Kidney tubule cell (primary cell): ENCODE measurements around the gene TBL3.
"Not testable (repeated sequence)": the region's sequence is repeated elsewhere in the genome, so short reads cannot be mapped to it uniquely, and the experiment has no call there.

Source experiments
- DNase-seq: peaks from one replicate; pipeline ENCODE4 v3.0.0-alpha.2; 2018; ENCODE audit warnings: low spot score

Gene TBL3

DNA sequence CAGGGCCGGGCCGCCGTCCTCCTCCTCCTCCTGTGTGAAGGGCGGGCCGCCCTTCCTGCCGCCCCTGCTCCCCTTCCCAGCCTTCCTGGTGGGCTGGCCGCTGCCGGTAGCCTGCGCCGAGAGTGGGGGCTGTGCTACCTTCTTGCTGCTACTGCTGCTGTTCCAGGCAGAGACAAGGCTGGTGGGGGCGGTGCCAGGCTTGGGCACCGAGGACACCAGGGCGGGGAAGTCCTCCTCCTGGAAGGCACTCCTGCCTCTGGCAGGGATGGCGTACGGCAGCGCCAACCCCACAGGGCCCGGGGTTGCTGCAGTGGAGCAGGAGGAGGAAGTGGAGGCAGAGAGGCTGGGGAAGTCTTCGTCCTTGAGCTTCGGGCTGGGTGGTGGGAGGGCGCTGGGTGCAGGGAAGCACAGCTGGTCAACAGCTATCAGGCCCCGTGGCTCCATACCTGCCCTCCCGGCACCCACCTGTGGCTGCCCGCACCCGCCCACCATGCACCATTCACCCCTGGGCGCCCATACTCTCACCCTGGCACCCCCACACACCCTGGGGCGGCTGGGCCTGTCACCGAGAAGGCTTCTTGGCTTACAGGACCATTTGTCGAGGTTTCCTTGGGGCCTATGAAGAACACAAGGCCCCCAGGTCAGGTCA is 28.1 kb downstream of the TBL3 start:
- no peak for DNase-seq

- no peak for DNase-seq
Observed at GRCh38 chr16:2001035-2001434, 29.2 kb downstream of the TBL3 start.

- DNase-seq = no peak
Observed at GRCh38 chr16:2001456-2002355, 29.9 kb downstream of the TBL3 start.

DNA sequence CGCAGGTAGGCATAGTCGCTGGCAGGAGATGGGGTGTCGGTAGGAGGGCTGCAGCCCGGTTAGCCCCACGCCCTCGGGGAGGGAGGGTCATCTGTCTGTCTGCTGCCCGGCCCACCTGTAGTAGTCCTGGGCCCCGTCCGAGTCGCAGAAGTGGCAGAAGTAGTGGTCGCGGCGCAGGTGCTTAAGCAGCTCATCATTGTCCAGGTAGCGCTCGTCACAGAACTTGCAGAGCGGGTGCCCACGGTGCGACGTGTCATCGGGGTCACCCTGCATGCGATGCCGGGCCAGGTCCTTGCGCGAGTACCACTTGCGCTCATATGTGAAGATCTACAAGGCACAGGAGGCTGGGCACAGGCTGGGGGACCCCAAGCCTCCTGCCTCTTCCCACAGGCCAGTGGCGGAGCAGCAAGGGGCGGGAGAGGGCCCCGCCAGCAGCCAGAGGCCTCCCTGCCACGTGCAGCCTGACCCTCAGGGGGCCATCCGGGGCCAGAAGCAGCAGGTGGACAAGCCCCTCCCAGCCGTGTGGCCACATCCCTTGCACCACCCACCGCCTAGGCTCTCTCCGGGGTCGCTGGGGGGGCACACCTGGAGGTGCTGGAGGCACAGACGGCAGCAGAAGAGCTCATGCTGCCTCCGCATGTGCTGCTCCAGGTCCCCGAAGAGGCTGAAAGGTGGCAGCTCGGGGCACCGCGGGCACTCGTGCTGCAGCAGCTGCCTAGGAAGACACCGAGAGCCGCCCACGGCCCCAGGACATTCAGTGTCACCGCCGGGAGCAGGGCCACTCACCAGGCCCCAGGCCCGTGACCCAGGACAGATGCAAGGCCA is 30.8 kb downstream of the TBL3 start:
- no peak for DNase-seq

DNA sequence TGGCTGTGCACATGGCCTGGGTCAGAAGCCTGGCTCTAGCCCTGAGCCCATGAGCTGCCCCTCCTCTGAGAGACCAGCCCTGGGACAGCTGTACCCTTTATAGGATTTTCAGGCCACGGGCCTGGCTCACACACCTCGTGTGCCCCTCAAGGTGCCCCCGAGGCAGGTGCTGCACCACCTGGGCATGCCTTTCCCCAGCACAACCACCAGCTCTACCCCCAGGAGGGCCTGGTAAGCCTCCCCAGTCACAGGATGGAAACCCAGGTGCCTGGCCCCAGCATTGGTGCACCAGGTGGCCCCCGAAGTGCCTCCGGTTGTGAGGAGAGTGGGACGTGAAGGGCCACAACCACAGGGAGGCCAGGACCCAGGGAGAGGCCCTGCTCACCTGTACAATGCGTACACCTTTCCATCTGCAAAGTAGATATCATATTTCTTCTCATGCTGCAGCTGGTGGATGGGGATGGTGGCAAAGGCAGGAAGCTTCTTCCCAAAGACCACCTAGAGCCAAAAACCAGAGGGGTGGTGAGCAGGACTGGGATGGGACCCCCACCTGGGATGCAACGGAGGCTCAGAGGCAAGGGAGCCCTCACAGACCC is 31.5 kb downstream of the TBL3 start:
- DNase-seq = no peak

- peak; percentile 89 for DNase-seq
Observed at GRCh38 chr16:2003827-2004641, 32.2 kb downstream of the TBL3 start.

GRCh38 chr16:2004795-2005517 is 33.1 kb downstream of the TBL3 start:
- no peak for DNase-seq

DNA sequence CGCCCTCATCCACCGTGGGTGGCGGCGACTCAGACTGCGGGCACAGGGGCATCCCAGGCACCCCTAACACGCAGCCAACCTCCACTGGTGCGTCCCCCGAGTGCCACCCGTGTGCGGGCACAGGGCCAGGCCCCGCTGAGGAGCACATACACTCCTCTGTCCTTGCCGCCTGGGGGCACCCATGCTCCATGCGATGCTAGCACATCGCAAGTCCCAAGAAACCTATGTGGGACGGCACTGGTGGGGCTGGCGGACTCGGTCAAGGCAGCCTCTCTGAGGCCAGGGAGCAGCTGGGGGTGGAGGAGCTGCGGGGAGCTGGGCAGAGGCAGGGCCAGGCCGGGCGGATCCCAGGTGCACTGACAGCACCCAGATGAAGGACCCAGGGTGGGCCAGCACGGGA is 33.8 kb downstream of the TBL3 start:
- no peak for DNase-seq

DNA sequence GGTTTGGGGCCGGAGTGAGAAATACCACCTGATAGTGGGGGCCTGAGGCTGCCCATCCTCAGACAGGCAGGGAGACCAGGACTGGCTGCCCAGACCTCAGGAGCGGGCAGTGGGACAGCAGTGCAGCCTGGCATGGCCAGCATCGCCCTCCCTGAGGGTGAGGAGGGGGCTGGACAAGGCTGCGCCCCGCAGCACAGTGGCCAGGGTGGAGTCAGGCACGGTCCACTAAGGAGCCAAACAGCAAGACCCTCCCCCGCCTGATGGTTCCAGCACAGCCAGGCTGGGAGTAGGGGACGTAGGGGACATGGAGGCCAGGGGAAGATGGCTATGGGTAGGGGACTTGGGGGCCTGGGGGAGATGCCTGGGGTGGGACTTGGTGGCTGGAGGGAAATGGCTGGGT is 34.5 kb downstream of the TBL3 start:
- no peak for DNase-seq

DNA sequence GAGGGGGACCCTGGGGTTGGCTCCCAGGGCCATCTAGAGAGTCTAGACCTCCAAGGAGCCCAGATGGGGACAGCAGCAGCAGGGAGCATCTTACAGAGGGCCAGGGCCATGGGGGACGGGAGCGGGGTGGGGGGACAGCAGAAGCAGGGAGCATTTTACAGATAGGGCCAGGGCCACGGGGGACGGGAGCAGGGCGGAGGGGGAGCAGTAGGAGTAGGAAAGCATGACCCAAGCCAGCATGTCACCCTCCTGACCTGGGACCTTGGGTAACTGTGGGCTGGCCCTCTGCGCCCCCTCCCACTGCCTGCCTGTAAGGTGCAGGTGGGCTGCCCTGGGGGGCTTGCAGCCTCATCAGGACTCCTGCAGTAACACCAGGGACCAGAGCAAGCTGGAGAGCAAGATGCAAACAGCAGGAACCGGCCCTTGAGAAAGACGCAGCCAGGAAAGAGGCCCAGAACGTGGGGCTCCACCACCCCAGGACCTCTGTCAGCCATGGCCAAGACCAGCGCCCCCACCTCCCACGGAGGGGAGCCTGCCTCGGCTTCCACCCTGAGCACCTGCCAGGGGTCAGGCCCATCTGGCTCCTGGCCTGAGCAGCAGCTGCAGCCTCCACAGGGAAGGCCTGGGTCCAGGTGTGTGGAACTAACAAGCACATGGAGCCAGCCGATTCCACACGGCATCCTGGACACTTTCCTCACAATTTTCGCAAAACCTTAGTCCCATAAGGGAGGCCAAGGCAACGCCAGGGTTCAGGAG is 35.4 kb downstream of the TBL3 start:
- no peak for DNase-seq

DNA sequence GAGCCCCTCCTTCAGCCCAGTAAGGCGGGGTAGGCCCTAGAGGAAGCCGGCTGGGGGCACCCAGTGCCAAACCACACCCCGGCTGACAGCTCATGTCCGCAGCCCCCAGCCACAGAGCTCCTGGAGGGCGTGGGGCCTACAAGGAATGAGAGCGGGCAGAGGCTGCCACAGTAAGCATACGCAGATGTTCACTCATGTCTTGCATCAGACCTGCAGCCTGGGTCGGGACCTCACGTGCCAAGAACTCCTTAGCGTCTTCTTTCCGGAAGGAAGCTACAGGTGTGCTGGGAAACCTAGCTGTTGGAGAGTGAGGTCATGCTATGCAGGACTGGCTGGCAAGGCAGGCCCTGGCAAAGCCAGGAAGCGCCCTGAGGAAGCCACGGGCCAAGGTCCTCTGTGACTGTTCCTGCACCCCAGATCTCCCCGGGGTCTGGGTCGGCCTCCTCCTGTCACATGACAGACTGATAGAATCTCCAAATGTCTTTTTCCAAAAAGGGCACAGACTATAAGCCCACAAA is 36.2 kb downstream of the TBL3 start:
- peak; percentile 48 for DNase-seq

DNA sequence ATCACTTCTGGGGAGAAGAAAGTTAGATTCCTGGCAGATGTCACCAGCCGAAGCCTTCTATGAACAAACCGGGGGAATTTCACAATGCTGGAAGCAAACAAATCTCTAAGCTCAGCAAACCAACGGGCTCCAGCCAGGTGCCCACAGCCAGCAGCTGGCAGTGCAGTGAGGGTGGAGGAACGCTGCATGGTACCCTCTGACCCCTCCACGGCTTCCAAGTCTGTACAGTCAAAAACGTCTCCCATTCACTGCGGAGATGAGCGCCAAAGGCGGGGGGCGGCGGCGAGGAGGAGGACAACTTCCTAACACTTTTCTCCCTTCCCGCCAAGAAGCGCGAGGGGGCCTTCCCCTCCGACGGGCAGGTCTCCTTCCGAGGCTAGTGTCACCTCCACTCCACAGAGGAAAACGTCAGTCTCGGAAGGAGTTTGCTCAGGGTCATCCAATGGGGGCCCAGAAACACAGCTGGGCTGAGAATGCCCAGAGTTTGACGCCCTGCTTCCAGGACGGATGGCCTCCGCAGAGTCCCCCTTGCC is 36.8 kb downstream of the TBL3 start:
- DNase-seq = peak; percentile 28

DNA sequence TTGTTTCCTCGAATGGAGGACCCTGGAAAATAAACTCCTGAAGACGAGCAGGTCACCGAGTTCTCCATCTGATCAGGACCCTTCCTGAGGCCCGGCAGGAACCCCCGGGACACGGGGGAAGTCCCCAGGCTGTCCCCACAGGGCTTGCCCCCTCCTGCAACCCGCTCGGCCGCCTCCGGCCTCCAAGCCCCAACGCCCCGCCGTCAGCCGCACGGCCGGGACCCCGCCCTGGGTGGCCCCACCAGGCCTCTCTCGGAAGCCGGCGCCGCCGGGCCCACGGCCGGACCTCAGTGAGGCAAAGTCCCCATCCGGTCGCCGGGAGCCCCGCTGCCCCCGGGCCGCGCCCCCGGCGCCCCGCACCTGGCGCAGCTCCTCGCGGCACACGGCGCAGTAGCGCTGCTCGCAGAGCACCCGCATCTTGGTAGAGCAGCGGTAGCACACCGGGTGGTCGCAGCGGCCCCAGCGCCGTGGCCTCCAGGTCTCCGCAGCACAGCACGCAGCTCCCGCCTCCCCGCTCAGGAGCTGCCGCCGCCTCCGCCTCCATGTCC is 37.4 kb downstream of the TBL3 start:
- DNase-seq = no peak

- peak; percentile 87 for DNase-seq
Observed at GRCh38 chr16:2009791-2010510, 38.1 kb downstream of the TBL3 start, which contains the start of gene ZNF598. ZNF598 (minus strand) TSS chr16:2009821.

DNA sequence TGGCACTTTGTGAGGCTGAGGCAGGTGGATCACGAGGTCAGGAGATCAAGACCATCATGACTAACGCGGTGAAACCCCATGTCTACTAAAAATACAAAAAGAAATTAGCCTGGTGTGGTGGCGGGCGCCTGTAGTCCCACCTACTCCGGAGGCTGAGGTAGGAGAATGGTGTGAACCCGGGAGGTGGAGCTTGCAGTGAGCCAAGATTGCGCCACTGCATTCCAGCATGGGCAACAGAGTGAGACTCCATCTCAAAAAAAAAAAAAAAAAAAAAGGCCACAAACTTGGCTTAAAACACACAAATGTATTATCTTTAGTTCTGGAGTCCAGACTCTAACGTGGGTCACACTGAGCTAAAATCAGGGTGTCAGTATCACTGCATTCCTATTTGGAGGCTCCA is 39.9 kb downstream of the TBL3 start:
- DNase-seq = not testable (repeated sequence)

DNA sequence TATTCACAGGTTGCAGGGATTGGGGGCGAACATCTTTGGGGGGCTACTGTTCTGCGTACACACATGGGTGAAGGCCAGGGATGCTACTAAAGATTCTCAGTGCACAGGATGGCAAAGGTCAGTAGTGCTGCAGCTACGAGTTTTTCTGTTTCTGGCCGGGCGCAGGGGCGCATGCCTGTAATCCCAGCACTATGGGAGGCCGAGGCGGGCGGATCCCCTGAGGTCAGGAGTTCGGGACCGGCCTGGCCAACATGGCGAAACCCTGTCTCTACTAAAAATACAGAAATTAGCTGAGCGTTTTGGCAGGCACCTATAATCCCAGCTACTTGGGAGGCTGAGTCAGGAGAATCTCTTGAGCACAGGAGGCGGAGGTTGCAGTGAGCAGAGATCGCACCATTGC is 41.7 kb downstream of the TBL3 start:
- no peak for DNase-seq

DNA sequence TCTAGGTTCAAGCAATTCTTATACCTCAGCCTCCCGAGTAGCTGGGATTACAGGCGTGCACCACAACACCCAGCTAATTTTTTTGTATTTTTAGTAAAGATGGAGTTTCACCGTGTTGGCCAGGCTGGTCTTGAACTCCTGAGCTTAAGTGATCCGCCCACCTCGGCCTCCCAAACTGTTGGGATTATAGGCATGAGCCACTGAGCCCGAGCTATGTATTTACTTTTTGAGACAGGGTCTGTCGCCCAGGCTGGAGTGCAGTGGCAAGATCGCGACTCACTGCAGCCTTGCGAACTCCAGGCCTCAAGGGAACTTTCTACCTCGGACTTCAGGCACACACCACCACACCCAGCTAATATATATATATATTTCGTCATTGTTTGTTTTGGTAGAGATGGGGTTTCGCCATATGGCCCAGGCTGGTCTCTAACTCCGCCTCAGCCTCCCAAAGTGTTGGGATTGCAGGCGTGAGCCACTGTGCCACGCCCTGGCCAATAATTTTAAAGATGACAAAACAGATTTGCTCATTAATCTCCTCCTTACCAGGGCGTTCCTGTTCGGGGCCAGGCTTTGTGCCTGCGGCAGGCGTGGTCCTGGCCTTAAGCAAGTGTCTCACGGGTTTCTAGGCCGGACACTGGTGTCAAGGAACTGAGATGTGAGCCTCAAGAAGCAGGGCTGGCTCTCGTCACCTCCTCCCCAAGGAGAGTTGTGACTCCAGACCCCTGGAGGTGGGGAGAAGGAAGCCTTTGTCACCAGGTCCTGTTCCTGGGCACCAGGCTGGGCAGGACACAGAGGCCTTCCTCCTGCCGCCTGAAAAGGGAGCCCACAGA is 43.5 kb downstream of the TBL3 start:
- DNase-seq = no peak

DNA sequence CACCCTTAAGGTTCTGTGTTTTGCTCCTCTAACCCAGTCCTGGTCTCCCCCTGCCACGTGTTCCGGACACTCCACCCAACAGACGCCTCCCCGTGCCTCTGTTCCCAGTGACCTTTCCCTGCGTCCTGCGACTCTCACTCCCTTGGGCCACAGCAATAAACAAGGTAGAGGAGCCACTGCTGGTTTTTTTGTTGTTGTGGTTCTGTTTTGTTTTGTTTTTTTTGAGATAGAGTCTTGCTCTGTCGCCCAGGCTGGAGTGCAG is 44.0 kb downstream of the TBL3 start:
- DNase-seq = no peak
